ENCODE data around the gene APC2. TPM values are rescaled to one million over a fixed set of nuclear protein-coding genes. Genes with fewer than 3 reads are reported as not detected.
"Not testable (repeated sequence)": the region's sequence is repeated elsewhere in the genome, so short reads cannot be mapped to it uniquely, and the experiment has no call there.

Gene APC2
- total RNA-seq, 1 experiment from 2014 or later, result 15.4 TPM

GRCh38 chr19:1439525-1440417, 10.2 kb upstream of the APC2 start:
- in situ Hi-C loops (cut with HindIII; ENCODE audit: low sequenced_read_pairs); DNase-seq (ENCODE audit: low spot score): not testable (repeated sequence)

DNA sequence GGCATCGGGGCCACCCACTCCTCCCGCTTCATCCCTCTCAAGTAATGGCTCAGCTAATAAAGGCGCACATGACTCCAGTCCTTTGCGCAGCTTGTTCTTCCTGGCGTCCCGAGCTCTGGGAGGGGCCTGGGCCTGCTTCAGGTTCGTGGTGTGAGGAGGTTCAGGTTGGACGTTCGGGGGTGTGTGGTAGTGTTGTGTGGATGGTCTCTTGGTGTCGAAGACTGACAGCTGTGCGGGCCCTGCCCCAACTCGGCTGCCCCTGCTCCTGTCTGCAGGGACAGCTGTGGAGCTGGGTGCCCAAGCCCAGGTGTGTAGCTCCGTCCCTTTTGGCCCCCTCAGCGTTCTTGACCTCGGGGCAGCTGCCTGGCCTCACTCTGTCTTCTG, 9.5 kb upstream of the APC2 start:
- DNase-seq (ENCODE audit: low spot score), result no peak
- in situ Hi-C loops (cut with HindIII; ENCODE audit: low sequenced_read_pairs), result no loop called here

GRCh38 chr19:1441022-1441426, 8.9 kb upstream of the APC2 start:
- DNase-seq (ENCODE audit: low spot score), result no peak
- in situ Hi-C loops (cut with HindIII; ENCODE audit: low sequenced_read_pairs), result no loop called here

GRCh38 chr19:1441677-1442438, 8.1 kb upstream of the APC2 start:
- DNase-seq (ENCODE audit: low spot score), result no peak
- in situ Hi-C loops (cut with HindIII; ENCODE audit: low sequenced_read_pairs), result no loop called here

DNA sequence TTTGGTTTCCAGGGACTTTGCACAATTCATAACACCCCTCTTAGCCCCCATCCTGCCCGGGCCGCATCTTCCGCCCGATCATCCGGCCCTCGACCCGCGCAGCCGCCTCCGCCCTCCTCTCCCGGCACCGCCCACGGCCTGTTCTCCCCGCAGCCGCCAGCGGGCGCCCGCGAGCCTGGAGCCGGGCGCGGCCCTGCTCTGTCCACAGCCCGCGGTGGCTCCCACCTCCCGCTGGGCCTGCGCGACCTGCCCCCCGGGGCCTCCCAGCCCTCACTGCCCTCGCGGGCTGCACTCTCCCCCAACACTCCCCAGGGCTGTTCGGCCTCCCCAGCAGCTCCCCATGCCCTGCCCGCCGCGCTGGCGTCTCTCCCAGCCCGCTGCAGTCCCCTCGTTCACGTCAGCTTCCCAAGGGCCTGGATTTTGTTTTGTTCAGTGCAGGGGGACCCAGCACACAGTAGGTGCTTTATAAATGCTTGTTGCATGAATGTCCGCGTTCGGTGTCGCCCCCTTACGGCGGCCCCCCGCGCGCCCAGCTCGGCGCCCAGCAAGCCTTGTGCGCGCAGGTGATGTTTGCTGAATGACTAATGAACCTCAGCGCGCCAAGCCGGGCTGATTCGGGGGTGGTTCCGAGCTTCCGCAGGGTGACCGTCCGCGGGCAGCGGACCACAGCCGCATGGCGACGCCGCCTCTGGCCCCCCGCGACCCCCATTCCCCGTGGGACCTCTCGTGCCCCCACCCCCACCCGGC, 4.6 kb upstream of the APC2 start:
- peak; percentile 74 for DNase-seq (ENCODE audit: low spot score)
- in situ Hi-C loops (cut with HindIII; ENCODE audit: low sequenced_read_pairs), result no loop called here

DNA sequence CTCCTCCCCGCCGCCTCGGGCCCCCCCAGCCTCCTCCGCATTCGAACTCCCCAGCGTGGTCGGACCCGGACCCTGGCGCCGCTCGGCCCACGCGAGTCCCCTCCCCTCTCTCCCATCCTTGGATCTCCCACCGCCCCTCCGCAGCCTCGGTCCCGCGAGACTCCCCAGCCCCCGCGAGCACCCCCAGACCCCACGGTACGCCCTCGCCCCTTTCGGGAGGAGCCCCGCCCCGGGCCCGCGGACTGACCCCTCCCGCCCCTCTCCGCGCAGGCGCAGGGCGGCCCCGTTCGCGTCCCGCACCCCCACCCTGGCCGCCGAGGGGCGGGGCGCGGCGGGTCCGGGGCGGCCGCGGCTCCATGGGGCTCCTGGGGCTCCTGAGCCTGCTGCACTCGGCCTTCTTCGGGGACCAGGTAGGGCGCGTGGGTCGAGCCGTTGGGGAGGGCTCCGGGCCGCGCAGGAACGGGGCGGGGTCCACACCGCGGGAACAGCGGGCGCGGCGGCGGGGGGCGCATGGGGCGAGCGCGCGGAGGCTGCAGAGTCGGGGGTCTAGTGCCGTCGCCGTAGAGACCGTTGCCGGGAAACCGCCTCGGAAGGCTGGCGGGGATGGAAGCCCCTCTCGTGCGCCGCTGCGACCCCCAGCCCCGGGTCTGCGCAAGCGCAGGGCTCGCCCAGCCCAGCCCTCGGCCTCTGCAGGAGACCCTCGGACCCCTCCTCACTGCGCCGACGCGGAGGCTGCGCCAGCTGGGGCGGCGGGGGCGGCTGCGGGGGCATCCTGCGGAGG, 3.8 kb upstream of the APC2 start:
- peak; percentile 77 for DNase-seq (ENCODE audit: low spot score)
- in situ Hi-C loops (cut with HindIII; ENCODE audit: low sequenced_read_pairs), result no loop called here

GRCh38 chr19:1446713-1447481, 3.0 kb upstream of the APC2 start:
- DNase-seq (ENCODE audit: low spot score), result peak; percentile 47
- in situ Hi-C loops (cut with HindIII; ENCODE audit: low sequenced_read_pairs), result no loop called here

GRCh38 chr19:1447504-1447903, 2.4 kb upstream of the APC2 start:
- in situ Hi-C loops (cut with HindIII; ENCODE audit: low sequenced_read_pairs), result no loop called here
- DNase-seq (ENCODE audit: low spot score), result no peak

DNA sequence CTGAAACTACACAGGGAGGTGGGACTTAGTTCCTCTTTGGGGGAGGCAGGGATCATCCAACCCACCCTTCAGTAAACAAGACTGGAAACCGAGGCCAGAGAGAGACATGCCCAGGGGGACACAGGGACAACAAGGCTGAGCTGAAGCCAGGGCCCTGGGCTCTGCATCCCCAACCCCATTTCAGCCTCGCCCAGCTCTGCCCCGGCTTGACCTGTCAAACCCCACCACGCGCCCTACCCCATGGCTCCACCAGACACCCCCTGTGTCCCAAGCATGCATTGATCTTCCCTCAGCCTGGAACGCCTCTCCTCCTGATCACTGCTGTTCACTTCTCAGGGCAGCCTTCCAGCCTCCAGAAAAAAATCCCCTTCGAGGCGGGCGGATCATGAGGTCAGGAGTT, 2.0 kb upstream of the APC2 start:
- in situ Hi-C loops (cut with HindIII; ENCODE audit: low sequenced_read_pairs), result no loop called here
- DNase-seq (ENCODE audit: low spot score), result no peak

- in situ Hi-C loops (cut with HindIII; ENCODE audit: low sequenced_read_pairs), result no loop called here
- peak; percentile 63 for DNase-seq (ENCODE audit: low spot score)
Observed at GRCh38 chr19:1450735-1451731, 1.1 kb downstream of the APC2 start.

DNA sequence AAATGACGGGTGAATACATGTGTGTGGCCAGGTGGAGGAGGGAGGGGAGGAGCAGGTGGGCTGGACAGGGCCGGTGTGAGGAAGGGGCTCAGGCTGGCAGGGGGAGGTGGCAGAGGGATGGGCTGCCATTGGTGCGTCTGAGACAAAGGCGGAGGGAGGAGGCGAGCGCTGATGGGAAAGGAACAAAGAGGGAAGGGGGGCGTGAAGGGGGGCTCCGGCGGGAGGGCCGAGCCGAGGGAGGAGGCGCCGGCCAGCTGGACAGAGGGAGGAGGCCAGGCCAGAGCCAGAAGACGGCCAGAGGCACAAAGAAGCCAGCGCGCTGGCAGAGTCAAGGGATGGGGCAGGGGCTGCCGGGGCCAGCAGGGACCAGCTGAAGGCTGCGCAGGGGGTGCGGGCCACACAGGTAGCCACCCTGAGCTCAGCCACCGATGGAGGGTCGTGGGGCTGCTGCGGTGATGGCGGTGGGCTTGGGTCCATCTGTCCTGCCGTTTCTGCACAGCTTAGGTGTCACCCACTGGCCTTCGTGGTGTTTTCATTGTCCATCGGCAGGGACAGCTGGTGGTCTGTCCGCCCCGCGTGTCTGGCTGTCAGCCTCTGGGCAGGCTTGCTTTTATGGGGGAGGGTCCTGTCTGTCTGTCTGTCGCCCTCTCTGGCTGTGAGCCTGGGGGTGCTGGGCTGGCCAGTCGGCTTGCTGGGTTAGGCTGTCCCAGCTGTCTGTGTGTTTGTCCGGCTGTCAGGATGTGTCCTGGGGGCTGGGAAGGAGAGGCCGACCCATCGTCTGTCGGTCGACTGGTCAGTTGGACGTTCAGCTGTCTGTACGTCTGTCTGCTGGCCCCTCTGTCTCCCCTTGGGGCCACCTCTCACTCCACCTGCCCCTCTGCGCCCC, 2.2 kb downstream of the APC2 start:
- no peak for DNase-seq (ENCODE audit: low spot score)
- in situ Hi-C loops (cut with HindIII; ENCODE audit: low sequenced_read_pairs), result no loop called here

- in situ Hi-C loops (cut with HindIII; ENCODE audit: low sequenced_read_pairs), result no loop called here
- DNase-seq (ENCODE audit: low spot score), result no peak
Observed at GRCh38 chr19:1452802-1453524, 3.0 kb downstream of the APC2 start.

DNA sequence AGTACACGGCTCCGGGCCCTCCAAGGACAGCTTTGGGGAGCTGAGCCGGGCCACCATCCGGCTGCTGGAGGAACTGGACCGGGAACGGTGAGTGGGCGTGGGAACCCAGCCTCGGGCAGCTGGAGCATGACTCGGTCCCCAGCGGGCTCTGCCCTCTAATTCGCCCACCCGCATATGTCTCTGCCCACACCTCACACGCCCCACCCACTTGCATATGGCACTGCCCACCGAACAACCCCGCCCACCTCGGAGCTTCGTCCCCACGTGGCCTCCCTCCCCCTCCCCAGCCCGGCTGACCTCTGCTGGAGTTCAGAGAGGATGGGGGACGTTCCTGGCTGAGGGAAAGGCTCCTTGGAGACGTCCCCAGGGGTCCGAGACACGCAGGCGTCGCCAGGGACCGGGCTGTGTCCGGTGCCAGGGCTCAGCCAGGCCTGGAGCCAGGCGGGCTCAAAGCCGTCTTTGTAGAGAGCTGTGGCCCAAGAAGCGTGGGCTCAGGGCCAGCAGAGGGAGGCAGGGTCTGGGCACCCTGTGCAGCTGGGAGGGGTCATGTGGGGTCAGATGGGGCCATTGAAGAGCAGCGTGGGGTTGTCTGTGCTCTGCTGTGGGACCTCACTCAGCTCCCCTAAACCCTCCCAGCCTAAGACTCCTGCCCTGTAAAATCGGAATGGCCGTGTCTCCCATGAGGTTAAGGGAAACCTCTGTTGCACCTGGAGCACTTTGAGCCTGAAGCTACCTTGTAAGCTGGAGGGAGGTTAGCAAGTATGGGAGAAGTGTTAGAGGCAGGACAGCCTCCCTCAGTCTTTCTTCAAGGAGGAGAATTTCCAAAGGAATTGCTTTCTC, 3.8 kb downstream of the APC2 start:
- no peak for DNase-seq (ENCODE audit: low spot score)
- in situ Hi-C loops (cut with HindIII; ENCODE audit: low sequenced_read_pairs), result no loop called here

- DNase-seq (ENCODE audit: low spot score), result no peak
- in situ Hi-C loops (cut with HindIII; ENCODE audit: low sequenced_read_pairs), result no loop called here
Observed at GRCh38 chr19:1455002-1455335, 5.0 kb downstream of the APC2 start.

Data from G401 (cell line).